Endothelial cell of umbilical vein (primary cell): ENCODE data around the gene C16orf74. TPM values are rescaled to one million over a fixed set of nuclear protein-coding genes. Genes with fewer than 3 reads are reported as not detected.

Experiments used
- BruUV-seq: library from RNA; stranded (reverse); fragments of 400-500 nt; replicated peaks from 2 replicates; lab custom pipeline; 2021; lab: Mats Ljungman, UMichigan
- CTCF ChIA-PET: fragments of 300-600, 350-600 bp; sonication (Branson Sonifier 250); formaldehyde crosslinking; loops from one replicate; lab custom pipeline; 2021; ENCODE audit warnings: antibody characterized with exemption, inconsistent platforms; lab: Charles Lee
- POLR2A ChIA-PET: fragments of 300-600, 350-600 bp; sonication (Branson Sonifier 250); formaldehyde crosslinking; loops from one replicate; lab custom pipeline; 2021; ENCODE audit warnings: antibody characterized with exemption, inconsistent platforms; lab: Charles Lee
- DNase-seq: peaks from one replicate; pipeline ENCODE4 v3.0.0-alpha.2; 2011; ENCODE audit warnings: low read depth, low spot score
- FAIRE-seq: peaks from 2 replicates; lab custom pipeline; 2011; peaks lifted over from hg19 to GRCh38; lab: Jason Lieb, UNC
- H2AFZ ChIP-seq: 2 replicates; pipeline ENCODE4 v1.6.0; 2012; ENCODE audit warnings: low read depth, low read length, control low read depth, inconsistent platforms
- H3K27ac ChIP-seq: 2 replicates; pipeline ENCODE4 v1.5.1; 2011; ENCODE audit warnings: low read depth, mild to moderate bottlenecking, control low read depth, low read length, moderate library complexity; ENCODE audit not compliant: insufficient read depth
- H3K27me3 ChIP-seq, 2 experiments: 2 replicates each; pipeline versions ENCODE4 v1.6.0 to v1.6.1; 2011; ENCODE audit warnings: low read length in 2 of 2, mixed read lengths in 1 of 2; ENCODE audit not compliant: control insufficient read depth in 2 of 2, insufficient read depth in 2 of 2
- H3K36me3 ChIP-seq, 2 experiments: 2 replicates in 1 of 2; 3 replicates in 1 of 2; pipeline ENCODE4 v1.5.1; 2011; ENCODE audit warnings: low read length in 2 of 2, mild to moderate bottlenecking in 1 of 2, moderate library complexity in 1 of 2; ENCODE audit not compliant: control insufficient read depth in 2 of 2, insufficient read depth in 2 of 2; ENCODE audit errors: extremely low read depth in 1 of 2
- H3K4me1 ChIP-seq: 3 replicates; pipeline ENCODE4 v1.5.1; 2011; ENCODE audit warnings: mild to moderate bottlenecking, low read length; ENCODE audit not compliant: control insufficient read depth, insufficient read depth; ENCODE audit errors: extremely low read depth
- H3K4me2 ChIP-seq: 2 replicates; pipeline ENCODE4 v1.6.1; 2011; ENCODE audit warnings: low read length, control low read depth, mixed read lengths; ENCODE audit not compliant: insufficient read depth
- H3K4me3 ChIP-seq, 3 experiments: fragments of 200-600 bp in 1 of 3; sonication (generic), shearing (Covaris generic) in 1 of 3; replicated peaks in 1 of 3; 2 replicates each; pipeline ENCODE4 v1.5.1; 2011 to 2016; ENCODE audit warnings: control low read depth in 3 of 3, low read length in 3 of 3, mild to moderate bottlenecking in 2 of 3, inconsistent platforms in 1 of 3, low read depth in 1 of 3, moderate library complexity in 1 of 3; ENCODE audit not compliant: insufficient read depth in 1 of 3
- H3K79me2 ChIP-seq: 2 replicates; pipeline ENCODE4 v1.6.0; 2012; ENCODE audit warnings: low read length, inconsistent platforms; ENCODE audit not compliant: control insufficient read depth, insufficient read depth
- H3K9ac ChIP-seq: replicated peaks from 2 replicates; pipeline ENCODE3; 2011; ENCODE audit warnings: low read length, control low read depth; ENCODE audit not compliant: insufficient read depth; ENCODE audit errors: extremely low read depth
- H3K9me1 ChIP-seq: replicated peaks from 3 replicates; pipeline ENCODE4 v1.6.0; 2011; ENCODE audit warnings: mild to moderate bottlenecking, low read length; ENCODE audit not compliant: control insufficient read depth, insufficient read depth; ENCODE audit errors: extremely low read depth
- H3K9me3 ChIP-seq: replicated peaks from 2 replicates; pipeline ENCODE4 v1.5.1; 2012; ENCODE audit warnings: low read length, inconsistent platforms; ENCODE audit not compliant: control insufficient read depth, insufficient read depth
- H4K20me1 ChIP-seq: replicated peaks from 2 replicates; pipeline ENCODE3; 2011; ENCODE audit warnings: mild to moderate bottlenecking, low read length; ENCODE audit not compliant: control insufficient read depth, insufficient read depth; ENCODE audit errors: extremely low read depth
- EZH2 ChIP-seq: IDR thresholded peaks from 2 replicates; pipeline ENCODE4 v1.6.1; 2012; ENCODE audit warnings: borderline replicate concordance, low read depth, mild to moderate bottlenecking, moderate library complexity, low read length, inconsistent platforms; ENCODE audit not compliant: severe bottlenecking
- FOS ChIP-seq: IDR thresholded peaks from 2 replicates; pipeline ENCODE4 v1.6.1; 2011; ENCODE audit warnings: mild to moderate bottlenecking, low read length, moderate library complexity, borderline replicate concordance; ENCODE audit not compliant: insufficient read depth
- GATA2 ChIP-seq: IDR thresholded peaks from 2 replicates; pipeline ENCODE4 v1.7.0; 2011; ENCODE audit warnings: low read depth, mild to moderate bottlenecking, moderate library complexity, mixed read lengths, low read length; ENCODE audit not compliant: insufficient read length, insufficient read depth
- JUN ChIP-seq: IDR thresholded peaks from 2 replicates; pipeline ENCODE4 v1.6.1; 2011; ENCODE audit warnings: borderline replicate concordance, low read depth; ENCODE audit not compliant: insufficient read length, insufficient read depth
- MAX ChIP-seq: IDR thresholded peaks from 2 replicates; pipeline ENCODE4 v1.6.1; 2011; ENCODE audit not compliant: insufficient read depth, insufficient read length
- MYC ChIP-seq: IDR thresholded peaks from one replicate; pipeline ENCODE4 v1.6.1; 2011; ENCODE audit warnings: mild to moderate bottlenecking, low read depth, low read length
- POLR2A ChIP-seq: IDR thresholded peaks from 2 replicates; pipeline ENCODE4 v1.6.1; 2012; ENCODE audit warnings: low read depth, mild to moderate bottlenecking, control low read depth, low read length
- POLR2AphosphoS5 ChIP-seq: IDR thresholded peaks from 2 replicates; pipeline ENCODE4 v1.6.1; 2012; ENCODE audit warnings: low read depth, mild to moderate bottlenecking, control low read depth, low read length, moderate library complexity; ENCODE audit not compliant: insufficient read depth
- dilution Hi-C: fragments of 300-500 bp; cut with MboI; formaldehyde crosslinking; loops from one replicate; pipeline ENCODE4 v1.15.0; 2019; ENCODE audit warnings: low sequenced_read_pairs; ENCODE audit not compliant: extremely low pct_ligation_motif_present
- intact Hi-C: fragments of 100-400 bp; cut with micrococcal nuclease; formaldehyde crosslinking; loops from one replicate; pipeline ENCODE4 v1.10.0; 2022
- polyA plus RNA-seq, 4 experiments: library from polyadenylated mRNA; depleted of rRNA in 3 of 4; stranded (reverse) in 3 of 4; unstranded in 1 of 4; fragments of >200 nt; gene quantifications; 2 replicates each; pipeline versions ENCODE4 v1.2.1 to v1.2.3, GENCODE V29; 2011 to 2012; ENCODE audit warnings: missing spikeins in 1 of 4
- total RNA-seq: library from RNA; stranded (reverse); gene quantifications from 2 replicates; pipeline ENCODE4 v1.2.3, GENCODE V29; 2021
- TF ChIP-seq, protein P1 (sequence below), 2 donors: IDR thresholded peaks; 1 replicate in 1 of 2; 2 replicates in 1 of 2; pipeline ENCODE4 v1.5.1; 2011; ENCODE audit warnings: low read length in 2 of 2, mild to moderate bottlenecking in 2 of 2, moderate library complexity in 2 of 2, control low read depth in 1 of 2, inconsistent platforms in 1 of 2, low read depth in 1 of 2; ENCODE audit not compliant: insufficient read depth in 1 of 2; ENCODE audit errors: extremely low read depth in 1 of 2

C16orf74 gene
- total and polyA plus RNA-seq, 2 donors (not counting 3 experiments of a cell fraction or from before 2014, with no cell fraction given): 12.1 to 38.7 TPM

DNA sequence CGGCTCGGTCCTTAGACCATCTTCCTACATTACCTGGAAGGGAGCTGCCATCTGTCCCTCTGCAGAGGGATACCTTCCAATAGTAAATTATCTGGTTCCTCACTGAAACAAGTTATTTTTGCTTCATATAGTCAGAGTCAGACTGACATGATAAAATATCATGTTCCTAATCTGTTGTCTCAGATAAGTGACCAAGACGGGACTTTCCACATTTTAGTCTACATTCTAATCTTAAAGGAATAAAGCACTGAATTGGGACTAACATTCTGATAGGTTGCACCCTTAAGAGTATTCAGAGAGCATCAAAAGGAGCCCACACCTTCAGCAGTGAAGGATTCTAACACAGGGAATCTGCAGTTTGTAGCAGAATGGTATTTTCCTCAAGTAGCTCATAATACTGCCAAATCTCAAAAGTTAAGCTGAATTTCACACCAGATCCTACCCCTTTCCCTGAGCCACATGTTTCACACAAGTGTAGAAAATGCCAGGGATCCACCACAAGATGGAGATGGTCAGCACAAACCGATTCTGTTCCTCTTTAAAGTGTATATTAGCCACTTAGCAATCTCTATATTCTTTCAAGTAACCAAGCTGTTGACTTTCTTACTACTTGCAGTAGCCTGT is 75.5 kb downstream of the C16orf74 start:
- ChIA-PET CTCF (interaction anchor here (0.7 to 8.1 kb wide), 13 partner anchors 10 to 280 kb away, joined by 3 to 73 read pairs (median 4); partner anchors contain the start of gene GINS2), POLR2A (no interaction called here)
- intact Hi-C loops: loop anchor here (1.0 kb wide), 1 partner anchor 43 kb away; no protein-coding TSS in a partner anchor

More for the DNA sequence above, 75.5 kb downstream of the C16orf74 start:
- Histone ChIP-seq H3K9me1 (no peaks in the 10 kb centered on the region), H3K36me3 (peaks cover 0 to 3% of the 10 kb centered on the region in 2 experiments), H3K4me3 (no peak overlapping the region), H3K27ac (no peak overlapping the region), H3K4me1 (peaks cover 14% of the 10 kb centered on the region), H3K4me2 (no peak overlapping the region), H3K9ac (no peak overlapping the region), H2AFZ (no peak overlapping the region), H3K9me3 (no peaks in the 10 kb centered on the region), H3K79me2 (no peaks in the 10 kb centered on the region), H4K20me1 (no peaks in the 10 kb centered on the region), H3K27me3 (no peaks in the 10 kb centered on the region)
- TF ChIP-seq GATA2 (no peak), POLR2A (no peak), MYC (no peak), POLR2AphosphoS5 (no peak), FOS (no peak), EZH2 (no peak), JUN (no peak), MAX (peak; percentile 18)
- TF ChIP-seq, protein P1, sequence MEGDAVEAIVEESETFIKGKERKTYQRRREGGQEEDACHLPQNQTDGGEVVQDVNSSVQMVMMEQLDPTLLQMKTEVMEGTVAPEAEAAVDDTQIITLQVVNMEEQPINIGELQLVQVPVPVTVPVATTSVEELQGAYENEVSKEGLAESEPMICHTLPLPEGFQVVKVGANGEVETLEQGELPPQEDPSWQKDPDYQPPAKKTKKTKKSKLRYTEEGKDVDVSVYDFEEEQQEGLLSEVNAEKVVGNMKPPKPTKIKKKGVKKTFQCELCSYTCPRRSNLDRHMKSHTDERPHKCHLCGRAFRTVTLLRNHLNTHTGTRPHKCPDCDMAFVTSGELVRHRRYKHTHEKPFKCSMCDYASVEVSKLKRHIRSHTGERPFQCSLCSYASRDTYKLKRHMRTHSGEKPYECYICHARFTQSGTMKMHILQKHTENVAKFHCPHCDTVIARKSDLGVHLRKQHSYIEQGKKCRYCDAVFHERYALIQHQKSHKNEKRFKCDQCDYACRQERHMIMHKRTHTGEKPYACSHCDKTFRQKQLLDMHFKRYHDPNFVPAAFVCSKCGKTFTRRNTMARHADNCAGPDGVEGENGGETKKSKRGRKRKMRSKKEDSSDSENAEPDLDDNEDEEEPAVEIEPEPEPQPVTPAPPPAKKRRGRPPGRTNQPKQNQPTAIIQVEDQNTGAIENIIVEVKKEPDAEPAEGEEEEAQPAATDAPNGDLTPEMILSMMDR (IDR thresholded peaks at IDR 0.05; ENCODE audit: extremely low read depth in 1 of 2, insufficient read depth in 1 of 2, low read depth in 1 of 2, low read length in 2 of 2): peak; percentile 29 to 46
- FAIRE-seq (peak; percentile 83), DNase-seq (peak; percentile 41)
- dilution Hi-C loops: no loop called here
- BruUV-seq: no TSS peak
